HepG2 (cell line): ENCODE measurements around the gene ECHDC1. TPM values are rescaled to one million over a fixed set of nuclear protein-coding genes. Genes with fewer than 3 reads are reported as not detected.

ENCODE experiments used
- AKNA ChIP-seq: sonication (generic); formaldehyde crosslinking; IDR thresholded peaks from 2 replicates; pipeline ENCODE4 v1.4.0; 2020; ENCODE audit warnings: missing genetic modification reagents, borderline replicate concordance
- BATF2 ChIP-seq: sonication (generic); formaldehyde crosslinking; IDR thresholded peaks from 2 replicates; pipeline ENCODE4 v1.8.0; 2022; ENCODE audit warnings: mild to moderate bottlenecking, missing genetic modification reagents, moderate library complexity
- CBX2 ChIP-seq, 2 experiments: fragments of 200-600 bp in 1 of 2; sonication (generic); formaldehyde crosslinking in 1 of 2; IDR thresholded peaks; 2 replicates each; pipeline versions ENCODE4 v1.7.0 to v1.8.1; 2018 to 2022; ENCODE audit warnings: low read depth in 2 of 2, low read length in 1 of 2, mild to moderate bottlenecking in 1 of 2, missing genetic modification reagents in 1 of 2
- CBX5 ChIP-seq: sonication (generic); formaldehyde crosslinking; IDR thresholded peaks from 2 replicates; pipeline ENCODE4 v1.4.0; 2020; ENCODE audit warnings: missing genetic modification reagents, borderline replicate concordance
- CEBPB ChIP-seq: IDR thresholded peaks from 2 replicates; pipeline ENCODE4 v1.6.1; 2011; ENCODE audit warnings: low read depth, low read length, improper control_type of control experiment, borderline replicate concordance
- CERS6 ChIP-seq: sonication (generic); formaldehyde crosslinking; IDR thresholded peaks from 2 replicates; pipeline ENCODE4 v1.5.0; 2020; ENCODE audit warnings: missing genetic modification reagents
- FLYWCH1 ChIP-seq: sonication (generic); formaldehyde crosslinking; IDR thresholded peaks from 2 replicates; pipeline ENCODE4 v1.8.1; 2023; ENCODE audit warnings: mild to moderate bottlenecking, missing genetic modification reagents
- FOXA1 ChIP-seq, 2 experiments: fragments of 450-650 bp in 1 of 2; sonication (generic) in 1 of 2; formaldehyde crosslinking in 1 of 2; IDR thresholded peaks; 2 replicates each; pipeline versions ENCODE4 v1.4.0 to v1.6.1; 2016 to 2020; ENCODE audit warnings: missing genetic modification reagents in 1 of 2
- HMG20B ChIP-seq: conservative IDR thresholded peaks from 2 replicates; pipeline ENCODE4 v1.6.1; 2016; ENCODE audit warnings: missing genetic modification reagents, missing compliant biosample characterization
- KAT8 ChIP-seq: IDR thresholded peaks from 2 replicates; pipeline ENCODE4 v1.6.1; 2016; ENCODE audit warnings: missing genetic modification reagents, missing compliant biosample characterization
- MAF1 ChIP-seq: sonication (generic); formaldehyde crosslinking; IDR thresholded peaks from 2 replicates; pipeline ENCODE4 v1.5.0; 2020; ENCODE audit warnings: missing genetic modification reagents, borderline replicate concordance
- NFYC ChIP-seq: IDR thresholded peaks from 2 replicates; pipeline ENCODE4 v1.6.1; 2016; ENCODE audit warnings: missing genetic modification reagents, missing compliant biosample characterization
- RNF2 ChIP-seq: fragments of 450-650 bp; conservative IDR thresholded peaks from 2 replicates; pipeline ENCODE4 v1.6.1; 2016; ENCODE audit warnings: low read depth
- ZC3H13 ChIP-seq: sonication (generic); formaldehyde crosslinking; IDR thresholded peaks from 2 replicates; pipeline ENCODE4 v1.8.1; 2023; ENCODE audit warnings: mild to moderate bottlenecking, missing genetic modification reagents, moderate library complexity
- ZFP91 ChIP-seq: sonication (generic); formaldehyde crosslinking; IDR thresholded peaks from 2 replicates; pipeline ENCODE4 v1.9.0; 2022; ENCODE audit warnings: missing genetic modification reagents, mild to moderate bottlenecking, borderline replicate concordance
- ZNF530 ChIP-seq: sonication (generic); formaldehyde crosslinking; IDR thresholded peaks from 2 replicates; pipeline ENCODE4 v1.5.0; 2020; ENCODE audit warnings: low read depth, mild to moderate bottlenecking, missing genetic modification reagents
- ZSCAN20 ChIP-seq: sonication (generic); formaldehyde crosslinking; IDR thresholded peaks from 2 replicates; pipeline ENCODE4 v1.4.0; 2020; ENCODE audit warnings: missing genetic modification reagents, mild to moderate bottlenecking, borderline replicate concordance
- polyA plus RNA-seq, 8 experiments: library from polyadenylated mRNA; depleted of rRNA in 3 of 8; stranded (reverse) in 7 of 8; unstranded in 1 of 8; fragments of >200 nt; fragmentation: Illumina TruSeq in 4 of 8; extraction: Trizol in 4 of 8; gene quantifications; 2 replicates each; pipeline versions ENCODE4 v1.2.1 to v1.2.3, GENCODE V29; 2011 to 2016; ENCODE audit warnings: low read depth in 4 of 8, missing spikeins in 1 of 8, mixed read lengths in 1 of 8; ENCODE audit not compliant: insufficient read depth in 1 of 8
- total RNA-seq, 5 experiments: library from RNA; depleted of rRNA; stranded (reverse); fragments of >200 nt; fragmentation: Illumina TruSeq; extraction: Trizol; gene quantifications; 2 replicates each; pipeline ENCODE4 v1.2.3, GENCODE V29; 2016; ENCODE audit warnings: low read depth in 1 of 5

ECHDC1 gene
- total and polyA plus RNA-seq, 2 of the 13 experiments (the other 11 are each of a cell fraction or from before 2014, with no cell fraction given) = 32.8 to 98.1 TPM

GRCh38 chr6:127342946-127343808, at the start of gene ECHDC1 (continued):
- TF ChIP-seq MAF1 (CRISPR knock-in tag) (peak; percentile 71), KAT8 (peak; percentile 97), FLYWCH1 (peak; percentile 40; the same call in 1 of the 2 replicates), ZC3H13 (CRISPR knock-in tag) (no peak), ZSCAN20 (0 out of 2 replicates have a peak, but pooled peaks have one; percentile 47), HMG20B (CRISPR knock-in tag) (peak; percentile 10; the same call in 1 of the 2 replicates), ZFP91 (peak; percentile 96), AKNA (CRISPR knock-in tag) (no peak), FOXA1 (IDR thresholded peaks at IDR 0.05) (no peak), FOXA1 (CRISPR knock-in tag; IDR thresholded peaks at IDR 0.05) (no peak), ZNF530 (no peak; the same call in 1 of the 2 replicates), NFYC (peak; percentile 38), BATF2 (CRISPR knock-in tag) (peak; percentile 73; the same call in 1 of the 2 replicates), CERS6 (peak; percentile 73; the same call in 1 of the 2 replicates), CEBPB (no peak), CBX5 (CRISPR knock-in tag) (no peak), CBX2 (IDR thresholded peaks at IDR 0.05; ENCODE audit: low read depth, low read length) (no peak), CBX2 (CRISPR knock-in tag; IDR thresholded peaks at IDR 0.05; ENCODE audit: low read depth) (no peak), RNF2 (peak; percentile 84)
